Smooth muscle cell (in vitro differentiated cells): ENCODE data around the gene SLCO3A1. TPM values are rescaled to one million over a fixed set of nuclear protein-coding genes. Genes with fewer than 3 reads are reported as not detected.

ENCODE experiments used
- DNase-seq: peaks from one replicate; lab custom pipeline; 2025; ENCODE audit not compliant: unreplicated experiment; lab: John Stamatoyannopoulos, UW
- H2AFZ ChIP-seq: fragments of 200-600 bp; sonication (generic); 2 replicates; pipeline ENCODE4 v1.6.0; 2016; ENCODE audit warnings: antibody characterized with exemption, low read depth, mild to moderate bottlenecking
- H3F3A ChIP-seq: fragments of 200-600 bp; sonication (generic); 2 replicates; pipeline ENCODE4 v1.6.0; 2017; ENCODE audit warnings: antibody characterized with exemption, low read depth
- H3K27ac ChIP-seq: fragments of 200-600 bp; sonication (generic); 2 replicates; pipeline ENCODE4 v1.5.1; 2016; ENCODE audit warnings: low read depth, mild to moderate bottlenecking
- H3K27me3 ChIP-seq: fragments of 200-600 bp; sonication (generic); 2 replicates; pipeline ENCODE4 v1.6.1; 2016; ENCODE audit warnings: low read depth, mild to moderate bottlenecking
- H3K36me3 ChIP-seq: fragments of 200-600 bp; sonication (generic); 2 replicates; pipeline ENCODE4 v1.5.1; 2016; ENCODE audit warnings: low read depth
- H3K4me1 ChIP-seq: fragments of 200-600 bp; sonication (generic); 2 replicates; pipeline ENCODE4 v1.5.1; 2016; ENCODE audit warnings: low read depth
- H3K4me2 ChIP-seq: fragments of 200-600 bp; sonication (generic); 2 replicates; pipeline ENCODE4 v1.6.0; 2016; ENCODE audit warnings: mild to moderate bottlenecking
- H3K4me3 ChIP-seq: fragments of 200-600 bp; sonication (generic); 2 replicates; pipeline ENCODE4 v1.5.1; 2016; ENCODE audit warnings: mild to moderate bottlenecking
- H3K79me2 ChIP-seq: fragments of 200-600 bp; sonication (generic); 2 replicates; pipeline ENCODE4 v1.6.0; 2016; ENCODE audit warnings: low read depth, mild to moderate bottlenecking
- H3K9ac ChIP-seq: fragments of 200-600 bp; sonication (generic); 2 replicates; pipeline ENCODE4 v1.6.0; 2016; ENCODE audit warnings: low read depth
- H3K9me3 ChIP-seq: fragments of 200-600 bp; sonication (generic); replicated peaks from 2 replicates; pipeline ENCODE4 v1.5.1; 2016; ENCODE audit warnings: low read depth
- H4K20me1 ChIP-seq: fragments of 200-600 bp; sonication (generic); 2 replicates; pipeline ENCODE4 v1.6.0; 2016; ENCODE audit warnings: low read depth
- WGBS: methylation state at CpG from one replicate; pipeline ENCODE4 v1.1.7; 2016; ENCODE audit warnings: low lambda C conversion rate; 5-methylcytosine and 5-hydroxymethylcytosine counted together
- polyA plus RNA-seq: library from polyadenylated mRNA; unstranded; fragments of >200 nt; fragmentation: Nextera tagmentation; extraction: Ambion mirVana; gene quantifications from 2 replicates; pipeline ENCODE4 v1.2.1, GENCODE V29; 2016
- total RNA-seq: library from RNA; depleted of rRNA; stranded (reverse); fragments of >200 nt; gene quantifications from 2 replicates; pipeline ENCODE4 v1.2.3, GENCODE V29; 2014
- TF ChIP-seq, protein P1 (sequence below): fragments of 200-600 bp; sonication (generic); IDR thresholded peaks from 2 replicates; pipeline ENCODE4 v1.5.1; 2017; ENCODE audit warnings: borderline replicate concordance, mild to moderate bottlenecking, antibody characterized with exemption; ENCODE audit not compliant: insufficient read depth, poor library complexity, severe bottlenecking

Gene SLCO3A1
- total and polyA plus RNA-seq, 2 experiments from 2014 or later, result 1.3 to 12.6 TPM

DNA sequence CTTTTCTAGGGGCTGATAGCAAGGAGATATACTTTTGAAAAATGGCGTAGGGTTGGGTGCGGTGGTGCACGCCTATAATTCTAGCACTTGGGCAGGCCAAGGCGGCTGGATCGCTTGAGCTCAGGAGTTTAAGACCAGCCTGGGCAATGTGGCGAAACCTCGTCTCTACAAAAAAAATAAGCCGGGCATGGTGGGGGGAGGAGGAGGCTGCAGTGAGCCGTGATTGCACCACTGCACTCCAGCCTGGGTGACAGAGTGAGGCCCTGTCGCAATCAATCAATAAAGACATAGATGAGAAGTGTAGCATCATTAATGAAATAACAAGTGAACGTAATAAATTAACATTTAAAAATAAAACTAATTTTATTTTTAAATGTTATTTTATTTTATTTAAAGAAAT is 134.6 kb downstream of the SLCO3A1 start:
- no peak overlapping the region for H3K4me3 ChIP-seq
- H3F3A ChIP-seq, result no peaks in the 10 kb centered on the region
- H3K27me3 ChIP-seq, result no peaks in the 10 kb centered on the region
- no peak overlapping the region for H2AFZ ChIP-seq
- H3K4me1 ChIP-seq, result no peaks in the 10 kb centered on the region
- TF ChIP-seq, protein P1, sequence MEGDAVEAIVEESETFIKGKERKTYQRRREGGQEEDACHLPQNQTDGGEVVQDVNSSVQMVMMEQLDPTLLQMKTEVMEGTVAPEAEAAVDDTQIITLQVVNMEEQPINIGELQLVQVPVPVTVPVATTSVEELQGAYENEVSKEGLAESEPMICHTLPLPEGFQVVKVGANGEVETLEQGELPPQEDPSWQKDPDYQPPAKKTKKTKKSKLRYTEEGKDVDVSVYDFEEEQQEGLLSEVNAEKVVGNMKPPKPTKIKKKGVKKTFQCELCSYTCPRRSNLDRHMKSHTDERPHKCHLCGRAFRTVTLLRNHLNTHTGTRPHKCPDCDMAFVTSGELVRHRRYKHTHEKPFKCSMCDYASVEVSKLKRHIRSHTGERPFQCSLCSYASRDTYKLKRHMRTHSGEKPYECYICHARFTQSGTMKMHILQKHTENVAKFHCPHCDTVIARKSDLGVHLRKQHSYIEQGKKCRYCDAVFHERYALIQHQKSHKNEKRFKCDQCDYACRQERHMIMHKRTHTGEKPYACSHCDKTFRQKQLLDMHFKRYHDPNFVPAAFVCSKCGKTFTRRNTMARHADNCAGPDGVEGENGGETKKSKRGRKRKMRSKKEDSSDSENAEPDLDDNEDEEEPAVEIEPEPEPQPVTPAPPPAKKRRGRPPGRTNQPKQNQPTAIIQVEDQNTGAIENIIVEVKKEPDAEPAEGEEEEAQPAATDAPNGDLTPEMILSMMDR, result no peak
- WGBS, result 95% methylated on average over 11 of the region's 11 CpGs
- H3K27ac ChIP-seq, result no peak overlapping the region
- DNase-seq, result no peak
- H3K9me3 ChIP-seq, result no peaks in the 10 kb centered on the region
- no peak overlapping the region for H3K4me2 ChIP-seq
- H3K9ac ChIP-seq, result no peak overlapping the region
- H3K79me2 ChIP-seq, result no peaks in the 10 kb centered on the region
- H4K20me1 ChIP-seq, result no peaks in the 10 kb centered on the region
- H3K36me3 ChIP-seq, result no peaks in the 10 kb centered on the region

DNA sequence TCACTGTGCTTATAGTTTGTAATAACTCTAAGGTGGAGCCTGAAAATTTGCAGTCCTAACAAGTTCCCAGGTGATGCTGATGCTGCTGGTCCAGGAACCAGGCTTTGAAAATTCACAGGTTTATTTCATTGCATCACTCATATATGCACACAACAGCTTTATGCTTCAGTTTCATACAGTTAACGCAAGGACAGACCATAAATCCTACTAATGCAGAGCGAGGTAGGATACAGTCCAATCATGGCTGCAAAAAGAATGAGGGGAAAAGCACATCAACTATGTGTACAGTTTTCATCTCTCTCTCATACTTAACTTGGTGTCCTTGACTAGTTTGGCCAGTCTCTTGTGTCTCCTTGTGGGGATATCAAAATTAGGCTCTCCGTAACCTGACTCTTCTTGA is 135.1 kb downstream of the SLCO3A1 start:
- no peaks in the 10 kb centered on the region for H3K27me3 ChIP-seq
- no peaks in the 10 kb centered on the region for H3K4me1 ChIP-seq
- H3K9ac ChIP-seq, result no peak overlapping the region
- H4K20me1 ChIP-seq, result no peaks in the 10 kb centered on the region
- no peak for DNase-seq
- no peaks in the 10 kb centered on the region for H3K36me3 ChIP-seq
- no peaks in the 10 kb centered on the region for H3F3A ChIP-seq
- H2AFZ ChIP-seq, result no peak overlapping the region
- no peak overlapping the region for H3K4me2 ChIP-seq
- no peaks in the 10 kb centered on the region for H3K9me3 ChIP-seq
- no peak overlapping the region for H3K4me3 ChIP-seq
- H3K79me2 ChIP-seq, result no peaks in the 10 kb centered on the region
- no peak overlapping the region for H3K27ac ChIP-seq
- TF ChIP-seq, protein P1, result no peak
- 99% methylated on average over 3 of the region's 3 CpGs for WGBS

DNA sequence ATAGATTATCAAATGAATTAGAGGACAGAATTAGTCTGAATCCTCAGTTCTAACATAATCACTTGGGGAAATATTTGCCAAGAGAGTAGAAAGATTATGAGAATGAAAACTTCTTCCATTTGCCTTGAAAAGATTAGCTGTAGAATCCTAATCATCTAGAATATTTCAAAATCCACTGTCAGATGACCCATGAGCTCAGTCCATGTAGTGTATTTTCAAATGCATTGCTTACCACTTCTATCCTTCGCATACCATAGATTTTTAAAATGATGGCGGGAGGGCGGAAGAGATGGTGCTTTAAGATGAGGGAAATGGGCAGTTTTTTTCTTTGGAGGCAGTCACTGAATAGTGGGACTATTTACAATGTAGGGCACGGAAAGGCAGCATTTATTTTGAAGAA is 136.3 kb downstream of the SLCO3A1 start:
- TF ChIP-seq, protein P1, result no peak
- Histone ChIP-seq H3K9me3 (no peaks in the 10 kb centered on the region), H3K9ac (no peak overlapping the region), H3K4me3 (no peak overlapping the region), H3F3A (no peaks in the 10 kb centered on the region), H3K79me2 (no peaks in the 10 kb centered on the region), H3K4me2 (no peak overlapping the region), H3K4me1 (no peaks in the 10 kb centered on the region), H4K20me1 (no peaks in the 10 kb centered on the region), H3K36me3 (no peaks in the 10 kb centered on the region), H3K27me3 (no peaks in the 10 kb centered on the region), H2AFZ (no peak overlapping the region), H3K27ac (no peak overlapping the region)
- DNase-seq, result no peak
- WGBS, result 92% methylated on average over 4 of the region's 4 CpGs

GRCh38 chr15:91992945-91993344 is 139.4 kb downstream of the SLCO3A1 start:
- TF ChIP-seq, protein P1, result no peak
- H3K4me2 ChIP-seq, result no peak overlapping the region
- 85% methylated on average over 3 of the region's 3 CpGs for WGBS

More at GRCh38 chr15:91992945-91993344, 139.4 kb downstream of the SLCO3A1 start:
- Histone ChIP-seq H3K4me3 (no peak overlapping the region), H3K79me2 (no peaks in the 10 kb centered on the region), H4K20me1 (no peaks in the 10 kb centered on the region), H3K27me3 (no peaks in the 10 kb centered on the region), H3K27ac (no peak overlapping the region), H3K9ac (no peak overlapping the region), H3K9me3 (no peaks in the 10 kb centered on the region), H3K4me1 (no peaks in the 10 kb centered on the region), H3K36me3 (no peaks in the 10 kb centered on the region), H2AFZ (no peak overlapping the region), H3F3A (no peaks in the 10 kb centered on the region)
- no peak for DNase-seq
